Right forelimb (tissue), 1 donor: ENCODE results near the gene ANKUB1.

Experiments used
- DNase-seq: peaks from one replicate; pipeline ENCODE4 v3.0.0-alpha.2; 2018

The ANKUB1 gene

DNA sequence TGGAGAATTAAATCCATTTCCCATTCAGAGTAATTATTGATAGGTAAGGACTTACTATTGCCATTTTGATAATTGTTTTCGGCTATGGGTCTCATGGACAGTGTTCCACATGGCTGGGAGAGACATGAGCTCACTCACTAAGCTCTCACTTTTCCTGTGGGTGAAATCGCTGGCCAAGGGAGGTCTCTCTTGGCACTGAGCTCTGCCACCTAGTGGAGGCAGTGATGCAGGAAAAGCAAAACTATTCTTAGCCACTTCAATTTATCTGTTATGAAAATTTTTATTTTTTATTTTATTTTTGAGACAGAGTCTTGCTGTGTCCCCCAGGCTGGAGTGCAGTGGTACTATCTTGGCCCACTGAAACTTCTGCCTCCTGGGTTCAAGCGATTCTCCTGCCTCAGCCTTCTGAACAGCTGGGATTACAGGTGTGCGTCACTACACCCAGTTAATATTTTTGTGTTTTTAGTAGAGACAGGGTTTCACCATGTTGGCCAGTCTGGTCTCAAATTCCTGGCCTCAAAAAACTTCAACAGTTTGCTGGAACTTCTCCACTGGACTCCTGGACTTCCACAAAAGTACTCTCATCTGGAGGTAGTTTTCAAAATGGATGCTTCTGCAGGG, 16.0 kb upstream of the ANKUB1 start:
- DNase-seq: peak; percentile 70

DNA sequence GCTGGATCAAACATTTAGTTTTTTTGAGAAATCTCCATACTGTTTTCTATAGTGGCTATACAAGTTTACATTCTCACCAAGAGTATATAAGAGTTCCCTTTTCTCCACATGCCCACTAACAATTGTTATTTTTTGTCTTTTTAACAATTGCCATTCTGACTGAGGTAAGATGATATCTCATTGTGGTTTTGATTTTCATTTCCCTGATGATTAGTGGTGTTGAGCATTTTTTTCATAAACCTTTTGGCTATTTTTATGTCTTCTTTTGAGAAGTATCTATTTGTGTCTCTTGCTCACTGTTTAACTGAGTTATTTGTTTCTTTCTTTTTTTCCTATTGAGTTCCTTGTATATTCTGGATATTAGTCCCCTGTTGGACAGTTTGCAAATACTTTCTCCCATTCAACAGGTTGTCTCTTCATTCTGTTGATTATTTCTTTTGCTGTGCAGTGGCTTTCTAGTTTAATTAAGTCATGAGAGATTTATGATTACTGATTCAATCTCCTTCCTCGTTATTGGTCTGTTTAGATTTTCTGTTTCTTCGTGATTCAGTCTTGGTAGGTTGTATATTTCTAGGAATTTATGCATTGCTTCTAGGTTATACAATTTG, 13.9 kb upstream of the ANKUB1 start:
- DNase-seq: no peak

GRCh38 chr3:149801639-149802038, 9.3 kb upstream of the ANKUB1 start:
- DNase-seq: no peak

GRCh38 chr3:149801195-149801594, 8.8 kb upstream of the ANKUB1 start:
- no peak for DNase-seq

- no peak for DNase-seq
These were observed 8.3 kb upstream of the ANKUB1 start for GRCh38 chr3:149800693-149801092.

- DNase-seq: no peak
These were observed 3.7 kb upstream of the ANKUB1 start for GRCh38 chr3:149796026-149796425.

GRCh38 chr3:149790698-149791097, 1.7 kb downstream of the ANKUB1 start:
- no peak for DNase-seq

DNA sequence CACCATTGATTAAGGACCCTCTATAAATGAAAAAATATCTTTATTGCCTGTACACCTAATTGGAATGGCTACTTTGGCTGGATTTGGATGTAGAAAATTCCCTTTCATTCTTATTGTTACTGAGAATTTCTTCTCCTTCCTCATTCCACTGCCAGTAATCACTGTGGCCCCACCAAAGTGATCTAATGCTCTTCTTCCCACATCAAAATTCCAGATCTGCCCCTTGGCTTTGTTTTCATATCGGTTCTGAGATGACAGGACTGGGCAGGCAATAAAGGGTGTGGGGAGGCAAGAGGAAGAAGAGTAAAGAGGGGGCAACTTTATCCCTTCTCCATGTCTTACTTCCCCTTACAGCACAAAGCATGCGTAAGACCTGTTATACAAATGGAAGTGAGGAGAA, 2.1 kb downstream of the ANKUB1 start:
- no peak for DNase-seq

- DNase-seq: no peak
These were observed 8.2 kb downstream of the ANKUB1 start for GRCh38 chr3:149784064-149784704.

- DNase-seq: no peak
These were observed 8.8 kb downstream of the ANKUB1 start for GRCh38 chr3:149783576-149783975.

DNA sequence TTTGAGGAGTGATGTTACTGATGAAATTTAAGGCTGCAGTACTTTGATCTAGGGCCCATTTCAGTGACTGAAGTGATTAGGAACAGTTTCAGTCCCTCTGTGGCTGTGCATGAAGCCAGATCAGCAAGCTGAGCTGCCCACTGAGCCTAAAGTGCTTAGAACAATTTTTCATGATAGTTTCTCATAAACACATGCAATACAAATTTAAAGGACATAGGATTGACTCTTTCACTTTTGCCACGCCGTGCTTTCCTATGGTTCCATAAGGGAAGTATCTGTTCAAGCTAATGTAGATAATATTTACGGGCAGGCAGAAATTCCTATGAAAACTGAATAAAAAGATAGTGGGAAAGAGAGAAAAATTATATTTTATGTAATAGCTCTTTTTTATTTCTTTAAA, 10.6 kb downstream of the ANKUB1 start:
- DNase-seq: no peak

DNA sequence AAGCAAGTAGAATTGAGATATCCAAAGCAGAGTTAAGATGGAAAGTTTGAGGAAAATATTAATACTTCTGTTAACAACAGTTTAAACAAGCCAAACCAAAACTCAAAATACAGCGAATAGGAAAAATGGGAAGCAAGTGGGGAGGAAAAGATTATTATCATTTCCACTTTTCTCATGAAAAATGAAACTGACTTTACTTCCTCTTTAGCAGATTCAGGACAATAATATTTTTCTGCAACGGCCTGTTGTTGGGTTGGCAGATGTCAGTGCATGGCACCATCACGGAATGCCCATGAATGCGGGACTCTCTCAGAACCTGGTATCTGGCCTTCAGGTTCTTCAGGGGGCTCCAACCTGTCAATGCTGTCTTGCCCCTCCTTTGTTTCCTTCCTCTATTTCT, 11.1 kb downstream of the ANKUB1 start:
- no peak for DNase-seq

- DNase-seq: no peak
These were observed 14.7 kb downstream of the ANKUB1 start for GRCh38 chr3:149777414-149778214.

DNA sequence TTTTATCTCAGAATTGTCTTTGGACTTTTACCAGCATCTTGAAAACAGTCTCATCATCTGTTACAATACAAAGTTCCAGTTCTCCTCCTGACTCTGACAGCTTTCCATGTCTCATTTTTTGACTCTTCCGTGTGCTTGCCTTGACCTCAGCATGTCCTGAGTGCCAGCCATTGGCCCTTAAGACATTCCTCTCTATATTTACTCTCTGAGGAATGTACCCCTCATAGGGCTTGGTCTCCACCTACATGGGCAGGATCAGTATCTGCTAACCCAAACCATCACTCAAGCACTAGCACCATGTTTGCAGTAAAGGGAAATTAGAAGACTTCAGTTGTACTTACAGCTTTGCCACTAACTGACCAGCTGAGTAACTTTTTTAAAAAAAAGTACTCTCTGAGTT, 16.2 kb downstream of the ANKUB1 start:
- no peak for DNase-seq

DNA sequence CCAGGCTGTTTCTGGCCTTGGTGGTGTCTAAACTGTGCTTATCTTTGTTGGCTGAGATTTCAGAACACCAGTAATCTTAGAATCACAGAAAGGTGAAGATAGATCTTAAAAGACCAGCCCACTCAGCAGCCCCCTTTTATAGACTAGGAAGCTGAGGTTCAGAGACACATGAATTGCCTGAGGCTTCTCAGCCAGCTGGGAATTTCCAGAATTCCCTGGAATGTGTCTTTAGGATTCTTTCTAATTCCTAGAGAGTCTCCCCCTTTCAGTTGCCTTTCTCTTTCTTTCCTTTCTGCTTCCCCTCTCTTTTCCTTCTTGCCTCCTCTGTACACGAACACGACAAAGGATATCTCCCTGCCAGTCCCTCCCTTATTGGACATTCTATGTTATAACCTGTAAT, 19.5 kb downstream of the ANKUB1 start:
- no peak for DNase-seq

DNA sequence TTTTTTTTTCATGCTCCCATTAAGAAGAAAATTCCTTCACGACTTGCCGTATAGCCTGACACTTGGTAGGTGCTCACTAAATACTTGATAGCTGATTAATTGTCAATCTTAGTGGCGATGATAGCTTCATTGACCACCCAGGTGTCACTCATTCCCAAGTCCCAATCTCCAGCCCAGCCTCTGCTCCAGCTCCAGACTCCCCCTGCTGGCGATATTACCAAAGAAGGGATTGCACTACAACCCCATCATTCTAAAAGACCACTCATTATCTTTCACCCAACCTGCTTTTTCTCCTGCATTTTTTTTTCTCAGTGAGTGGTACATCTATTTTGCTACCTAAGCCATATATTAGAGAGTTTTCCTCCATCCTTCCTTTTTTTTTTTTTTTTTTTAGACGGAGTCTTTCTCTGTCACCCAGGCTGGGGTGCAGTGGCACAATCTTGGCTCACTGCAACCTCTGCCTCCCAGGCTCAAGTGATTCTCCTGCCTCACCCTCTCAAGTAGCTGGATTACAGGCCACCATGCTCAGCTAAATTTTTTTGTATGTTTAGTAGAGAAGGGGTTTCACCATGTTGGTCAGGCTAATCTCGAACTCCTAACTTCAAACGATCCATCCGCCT, 20.6 kb downstream of the ANKUB1 start:
- DNase-seq: peak; percentile 51

- no peak for DNase-seq
These were observed 22.1 kb downstream of the ANKUB1 start for GRCh38 chr3:149770246-149770645.

DNA sequence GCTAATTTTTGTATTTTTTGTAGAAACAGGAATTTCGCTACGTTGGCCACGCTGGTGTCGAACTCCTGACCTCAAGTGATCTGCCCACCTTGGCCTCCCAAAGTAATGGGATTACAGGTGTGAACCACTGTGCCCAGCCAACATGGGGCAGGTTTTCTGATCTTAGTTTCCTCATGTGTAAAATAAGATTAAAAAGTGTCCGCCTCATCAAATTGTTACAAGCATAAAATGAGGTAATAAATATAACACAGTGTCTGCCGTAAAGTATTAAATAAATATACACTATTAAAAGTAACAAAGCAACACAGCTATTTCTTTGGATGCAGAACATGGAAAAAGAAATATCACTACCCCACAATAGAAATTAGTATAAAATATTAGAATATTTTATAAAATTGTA, 23.6 kb downstream of the ANKUB1 start:
- no peak for DNase-seq

- DNase-seq: no peak
These were observed 24.6 kb downstream of the ANKUB1 start for GRCh38 chr3:149767720-149768119.

DNA sequence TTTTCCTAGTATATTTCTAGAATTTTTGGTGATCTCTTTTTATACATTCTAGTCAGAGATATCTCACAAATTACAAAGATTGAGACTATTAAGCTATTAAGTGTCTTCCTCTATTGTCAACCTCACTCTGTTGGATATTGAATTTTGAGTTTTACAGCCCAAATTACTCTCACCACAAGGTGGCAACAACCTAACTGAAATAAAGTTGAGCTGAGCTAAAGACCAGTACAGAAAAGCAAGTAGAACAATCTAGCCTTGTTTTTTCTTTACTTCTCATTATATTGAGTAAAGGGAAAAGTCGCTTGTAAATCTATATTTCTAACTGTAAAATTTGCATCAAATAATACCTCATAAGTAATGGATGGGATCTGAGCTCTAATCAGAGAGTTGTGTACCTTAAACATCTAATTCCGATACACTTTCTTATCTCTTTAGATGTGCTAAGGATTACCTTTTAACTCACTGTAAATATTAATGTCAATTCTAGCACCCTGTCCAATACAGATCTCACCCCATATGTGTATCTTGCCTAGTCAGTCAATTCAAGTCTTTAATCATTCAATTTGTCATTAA, 26.5 kb downstream of the ANKUB1 start:
- DNase-seq: no peak

DNA sequence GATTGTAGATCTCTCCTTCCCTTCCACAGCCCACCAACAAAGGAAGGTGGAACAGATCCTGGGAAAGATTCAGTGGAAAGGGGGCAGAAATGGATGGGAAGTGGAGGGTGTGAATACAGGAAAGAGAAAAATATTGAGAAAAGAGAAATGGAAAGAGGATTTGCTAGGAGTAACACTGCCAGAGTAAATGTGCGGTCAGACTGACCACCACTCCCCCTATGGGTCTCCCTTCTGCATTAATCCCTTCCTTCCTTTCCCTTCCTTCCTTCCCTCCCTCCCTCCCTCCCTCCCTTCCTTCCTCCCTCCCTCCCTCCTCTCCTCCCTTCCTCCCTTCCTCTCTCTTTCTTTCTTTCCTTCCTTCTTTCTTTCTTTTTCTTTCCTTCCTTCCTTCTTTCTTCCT, 28.1 kb downstream of the ANKUB1 start:
- no peak for DNase-seq

- DNase-seq: no peak
These were observed 28.7 kb downstream of the ANKUB1 start for GRCh38 chr3:149763565-149764195.
